Parathyroid adenoma (tissue), 2 donors: ENCODE data around the gene KBTBD3.
"Not testable (repeated sequence)": the region's sequence is repeated elsewhere in the genome, so short reads cannot be mapped to it uniquely, and the experiment has no call there.

Experiments
- H2AFZ ChIP-seq: fragments of 300-600 bp; sonication (generic); one replicate; pipeline ENCODE4 v1.7.0; 2017; ENCODE audit warnings: antibody characterized with exemption, mild to moderate bottlenecking
- H3K27ac ChIP-seq: fragments of 300-600 bp; sonication (generic); one replicate; pipeline ENCODE4 v1.7.0; 2017
- H3K27me3 ChIP-seq: fragments of 300-600 bp; sonication (generic); one replicate; pipeline ENCODE4 v1.7.0; 2017; ENCODE audit warnings: low read length; ENCODE audit not compliant: control insufficient read depth, insufficient read depth
- H3K36me3 ChIP-seq: fragments of 300-600 bp; sonication (generic); one replicate; pipeline ENCODE4 v1.7.0; 2017; ENCODE audit warnings: low read length; ENCODE audit not compliant: control insufficient read depth, insufficient read depth
- H3K4me1 ChIP-seq: fragments of 300-600 bp; sonication (generic); one replicate; pipeline ENCODE4 v1.7.0; 2017; ENCODE audit warnings: control low read depth
- H3K4me2 ChIP-seq: fragments of 300-600 bp; sonication (generic); one replicate; pipeline ENCODE4 v1.7.0; 2017; ENCODE audit warnings: low read length
- H3K4me3 ChIP-seq: fragments of 300-600 bp; sonication (generic); one replicate; pipeline ENCODE4 v1.7.0; 2017; ENCODE audit warnings: low read depth, low read length
- H3K79me2 ChIP-seq: fragments of 300-600 bp; sonication (generic); one replicate; pipeline ENCODE4 v1.7.0; 2017; ENCODE audit warnings: control low read depth
- H3K9ac ChIP-seq: fragments of 300-600 bp; sonication (generic); one replicate; pipeline ENCODE4 v1.7.0; 2017; ENCODE audit warnings: mild to moderate bottlenecking
- H3K9me3 ChIP-seq: fragments of 300-600 bp; sonication (generic); one replicate; pipeline ENCODE4 v1.7.0; 2017; ENCODE audit warnings: low read length; ENCODE audit not compliant: control insufficient read depth
- TF ChIP-seq, protein P1 (sequence below): fragments of 300-600 bp; sonication (generic); IDR thresholded peaks from one replicate; pipeline ENCODE4 v1.7.0; 2017; ENCODE audit warnings: antibody characterized with exemption, mild to moderate bottlenecking
- donor health status: primary hyperparathyroidism.

Gene KBTBD3

GRCh38 chr11:106014620-106015019 lies 62.5 kb downstream of the KBTBD3 start:
- TF ChIP-seq, protein P1, sequence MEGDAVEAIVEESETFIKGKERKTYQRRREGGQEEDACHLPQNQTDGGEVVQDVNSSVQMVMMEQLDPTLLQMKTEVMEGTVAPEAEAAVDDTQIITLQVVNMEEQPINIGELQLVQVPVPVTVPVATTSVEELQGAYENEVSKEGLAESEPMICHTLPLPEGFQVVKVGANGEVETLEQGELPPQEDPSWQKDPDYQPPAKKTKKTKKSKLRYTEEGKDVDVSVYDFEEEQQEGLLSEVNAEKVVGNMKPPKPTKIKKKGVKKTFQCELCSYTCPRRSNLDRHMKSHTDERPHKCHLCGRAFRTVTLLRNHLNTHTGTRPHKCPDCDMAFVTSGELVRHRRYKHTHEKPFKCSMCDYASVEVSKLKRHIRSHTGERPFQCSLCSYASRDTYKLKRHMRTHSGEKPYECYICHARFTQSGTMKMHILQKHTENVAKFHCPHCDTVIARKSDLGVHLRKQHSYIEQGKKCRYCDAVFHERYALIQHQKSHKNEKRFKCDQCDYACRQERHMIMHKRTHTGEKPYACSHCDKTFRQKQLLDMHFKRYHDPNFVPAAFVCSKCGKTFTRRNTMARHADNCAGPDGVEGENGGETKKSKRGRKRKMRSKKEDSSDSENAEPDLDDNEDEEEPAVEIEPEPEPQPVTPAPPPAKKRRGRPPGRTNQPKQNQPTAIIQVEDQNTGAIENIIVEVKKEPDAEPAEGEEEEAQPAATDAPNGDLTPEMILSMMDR = no peak
- Histone ChIP-seq H3K79me2 (peaks cover 13% of the 10 kb centered on the region), H3K9me3 (no peaks in the 10 kb centered on the region), H3K4me3 (no peak overlapping the region), H3K36me3 (no peaks in the 10 kb centered on the region), H3K4me2 (no peak overlapping the region), H3K4me1 (no peaks in the 10 kb centered on the region), H3K9ac (no peak overlapping the region), H2AFZ (no peak overlapping the region), H3K27me3 (no peaks in the 10 kb centered on the region), H3K27ac (no peak overlapping the region)

DNA sequence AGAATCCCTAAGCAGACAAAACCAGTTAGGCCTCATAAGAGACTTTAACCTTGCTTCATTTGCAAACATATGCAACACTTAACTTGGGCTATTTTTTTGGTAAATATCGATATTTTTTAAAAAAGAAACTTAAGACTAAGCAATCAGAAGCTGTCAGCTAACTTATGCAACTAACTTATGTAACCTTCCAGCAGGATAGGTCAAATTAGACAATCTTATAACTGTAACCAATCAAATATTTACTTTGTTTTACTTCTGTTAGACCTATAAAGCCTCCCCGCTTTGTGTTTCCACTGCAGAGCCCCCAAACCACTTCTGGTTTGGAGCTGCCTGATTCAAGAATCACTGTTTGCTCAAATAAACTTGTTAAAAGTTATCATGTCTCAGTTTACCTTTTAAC lies 63.1 kb downstream of the KBTBD3 start:
- Histone ChIP-seq H2AFZ (no peak overlapping the region), H3K4me2 (no peak overlapping the region), H3K9me3 (no peaks in the 10 kb centered on the region), H3K4me1 (no peaks in the 10 kb centered on the region), H3K4me3 (no peak overlapping the region), H3K27ac (no peak overlapping the region), H3K79me2 (peaks cover 10% of the 10 kb centered on the region), H3K27me3 (no peaks in the 10 kb centered on the region), H3K36me3 (no peaks in the 10 kb centered on the region), H3K9ac (no peak overlapping the region)
- TF ChIP-seq, protein P1 = no peak

DNA sequence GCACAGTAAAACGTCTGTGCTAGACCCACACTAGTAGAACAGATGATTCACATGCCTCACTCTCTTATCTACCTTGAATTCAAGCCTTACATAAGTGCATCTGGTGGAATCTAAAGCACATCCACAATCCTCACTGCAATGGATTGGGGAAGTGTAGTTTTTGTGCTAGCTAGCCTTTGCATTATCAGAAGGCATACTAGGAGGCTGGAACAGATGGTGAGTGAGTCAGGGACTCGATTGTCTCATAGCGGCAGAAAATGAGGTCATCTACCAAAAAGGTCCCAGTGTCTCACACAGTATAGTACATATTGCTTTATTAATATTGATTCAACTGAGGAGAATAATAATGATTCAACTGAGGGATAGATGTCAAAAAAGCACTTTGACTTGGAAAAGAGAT lies 64.4 kb downstream of the KBTBD3 start:
- no peak overlapping the region for H3K4me2 ChIP-seq
- H2AFZ ChIP-seq = no peak overlapping the region
- H3K79me2 ChIP-seq = peaks cover 10% of the 10 kb centered on the region
- H3K27ac ChIP-seq = no peak overlapping the region
- no peak overlapping the region for H3K4me3 ChIP-seq
- H3K9me3 ChIP-seq = no peaks in the 10 kb centered on the region
- TF ChIP-seq, protein P1 = no peak
- H3K4me1 ChIP-seq = no peaks in the 10 kb centered on the region
- no peaks in the 10 kb centered on the region for H3K36me3 ChIP-seq
- no peaks in the 10 kb centered on the region for H3K27me3 ChIP-seq
- H3K9ac ChIP-seq = no peak overlapping the region

- Histone ChIP-seq H3K27ac (no peak overlapping the region), H3K9ac (no peak overlapping the region), H3K79me2 (peaks cover 10% of the 10 kb centered on the region)
Observed at GRCh38 chr11:106011481-106011880, 65.7 kb downstream of the KBTBD3 start.

DNA sequence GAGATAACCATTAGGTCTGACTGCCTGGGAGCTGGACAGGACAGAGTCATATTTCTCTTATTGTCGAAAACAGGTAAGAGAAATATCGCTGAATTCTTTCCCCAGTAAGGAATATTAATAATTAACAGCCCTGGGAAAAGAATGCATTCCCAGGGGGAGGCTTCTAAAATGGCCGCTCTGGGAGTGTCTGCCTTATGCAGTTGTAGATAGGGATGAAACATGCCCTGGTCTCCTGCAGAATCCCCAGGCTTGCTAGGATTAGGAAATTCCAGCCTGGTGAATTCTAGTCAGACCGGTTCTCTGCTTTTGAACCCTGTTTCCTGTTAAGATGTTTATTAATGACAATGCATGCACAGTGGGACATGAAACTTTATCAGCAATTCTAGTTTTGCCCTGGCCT lies 74.1 kb downstream of the KBTBD3 start:
- H3K4me2 ChIP-seq, H3K27ac ChIP-seq, H3K27me3 ChIP-seq, H3K4me1 ChIP-seq, H3K79me2 ChIP-seq, H3K36me3 ChIP-seq, H3K9ac ChIP-seq, H3K4me3 ChIP-seq, H3K9me3 ChIP-seq, H2AFZ ChIP-seq: not testable (repeated sequence)

More at GRCh38 chr11:106011481-106011880, 65.7 kb downstream of the KBTBD3 start:
- no peak overlapping the region for H2AFZ ChIP-seq
- H3K27me3 ChIP-seq = no peaks in the 10 kb centered on the region
- TF ChIP-seq, protein P1 = no peak
- no peaks in the 10 kb centered on the region for H3K4me1 ChIP-seq
- H3K4me2 ChIP-seq = no peak overlapping the region
- H3K4me3 ChIP-seq = no peak overlapping the region
- no peaks in the 10 kb centered on the region for H3K9me3 ChIP-seq
- H3K36me3 ChIP-seq = no peaks in the 10 kb centered on the region
